ENCODE measurements around the gene ZNF787. TPM values are rescaled to one million over a fixed set of nuclear protein-coding genes. Genes with fewer than 3 reads are reported as not detected.

Gene ZNF787
- total and polyA plus RNA-seq, 2 of the 13 experiments (the other 11 are each of a cell fraction or from before 2014, with no cell fraction given): 15.1 to 42.8 TPM

DNA sequence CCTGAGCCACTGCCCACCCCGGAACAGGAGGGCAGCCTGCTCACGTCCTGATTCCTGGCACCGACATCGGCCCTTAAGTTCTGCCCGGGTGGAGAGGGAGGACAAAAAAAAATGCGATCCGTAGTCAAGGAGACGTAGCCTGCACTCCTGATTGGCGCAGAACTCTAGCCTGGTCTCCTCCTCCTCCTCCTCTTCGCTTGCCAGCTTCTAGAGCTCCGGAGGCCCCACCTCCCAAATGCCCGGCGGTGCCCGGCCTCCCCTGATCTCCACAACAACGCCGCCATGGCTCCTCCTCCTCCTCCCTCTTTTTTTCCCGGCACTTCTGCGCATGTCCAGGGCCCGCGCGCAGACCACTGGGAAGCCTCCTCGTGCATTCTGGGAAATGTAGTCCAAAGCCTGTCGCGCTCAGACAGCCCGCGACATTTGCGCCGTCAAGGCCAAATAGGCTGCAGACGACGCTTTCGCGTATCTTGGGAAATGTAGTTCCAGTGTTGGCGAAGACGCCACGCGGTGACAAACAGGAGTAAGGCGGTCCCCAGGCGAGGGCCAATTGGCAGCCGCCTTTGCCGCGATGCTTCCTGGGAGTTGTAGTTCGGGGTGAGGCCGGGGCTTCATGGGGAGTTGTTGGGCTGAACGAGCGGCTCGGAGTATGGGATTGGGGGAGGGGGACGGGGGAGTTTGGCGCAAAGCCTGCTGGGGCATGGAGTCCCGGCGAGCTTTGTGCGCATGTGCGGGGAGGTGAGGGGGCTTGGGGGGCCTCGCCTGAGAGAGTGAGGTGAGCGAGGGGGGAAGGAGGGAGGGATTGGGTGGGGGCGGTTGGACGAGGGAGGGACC is 19.7 kb upstream of the ZNF787 start, which contains the start of gene ZNF444 (continued):
- TF ChIP-seq, protein P1, sequence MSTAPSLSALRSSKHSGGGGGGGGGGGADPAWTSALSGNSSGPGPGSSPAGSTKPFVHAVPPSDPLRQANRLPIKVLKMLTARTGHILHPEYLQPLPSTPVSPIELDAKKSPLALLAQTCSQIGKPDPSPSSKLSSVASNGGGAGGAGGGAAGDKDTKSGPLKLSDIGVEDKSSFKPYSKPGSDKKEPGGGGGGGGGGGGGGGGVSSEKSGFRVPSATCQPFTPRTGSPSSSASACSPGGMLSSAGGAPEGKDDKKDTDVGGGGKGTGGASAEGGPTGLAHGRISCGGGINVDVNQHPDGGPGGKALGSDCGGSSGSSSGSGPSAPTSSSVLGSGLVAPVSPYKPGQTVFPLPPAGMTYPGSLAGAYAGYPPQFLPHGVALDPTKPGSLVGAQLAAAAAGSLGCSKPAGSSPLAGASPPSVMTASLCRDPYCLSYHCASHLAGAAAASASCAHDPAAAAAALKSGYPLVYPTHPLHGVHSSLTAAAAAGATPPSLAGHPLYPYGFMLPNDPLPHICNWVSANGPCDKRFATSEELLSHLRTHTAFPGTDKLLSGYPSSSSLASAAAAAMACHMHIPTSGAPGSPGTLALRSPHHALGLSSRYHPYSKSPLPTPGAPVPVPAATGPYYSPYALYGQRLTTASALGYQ (CRISPR knock-in tag; IDR thresholded peaks at IDR 0.05): no peak; the same call in 1 of the 2 replicates
- 0 out of 2 replicates have a peak, but pooled peaks have one; percentile 28 for TF ChIP-seq DR1 (CRISPR knock-in tag; IDR thresholded peaks at IDR 0.05)
- no peak; the same call in 1 of the 2 replicates for TF ChIP-seq ZNF572 (CRISPR knock-in tag; IDR thresholded peaks at IDR 0.05)
- TF ChIP-seq REPIN1 (CRISPR knock-in tag; IDR thresholded peaks at IDR 0.05; ENCODE audit: borderline replicate concordance, low read depth): peak; percentile 80; the same call in 1 of the 2 replicates
- no peak; the same call in 1 of the 2 replicates for TF ChIP-seq SOX5 (CRISPR knock-in tag; IDR thresholded peaks at IDR 0.05; ENCODE audit: borderline replicate concordance)
- TF ChIP-seq FOXK1 (CRISPR knock-in tag; IDR thresholded peaks at IDR 0.05; ENCODE audit: borderline replicate concordance, low read depth): peak; percentile 67
- no peak for TF ChIP-seq ZNF251 (CRISPR knock-in tag; IDR thresholded peaks at IDR 0.05)
- no peak for TF ChIP-seq MAFG (CRISPR knock-in tag; IDR thresholded peaks at IDR 0.05)
- TF ChIP-seq ZNF546 (CRISPR knock-in tag; conservative IDR thresholded peaks at IDR 0.05): no peak
- no peak for TF ChIP-seq KDM1A (CRISPR knock-in tag; IDR thresholded peaks at IDR 0.05)
- TF ChIP-seq SMAD9 (CRISPR knock-in tag; IDR thresholded peaks at IDR 0.05): no peak
- TF ChIP-seq KLF16 (CRISPR knock-in tag; IDR thresholded peaks at IDR 0.05): no peak; a peak in 1 of 4 replicates
- TF ChIP-seq, protein P2, sequence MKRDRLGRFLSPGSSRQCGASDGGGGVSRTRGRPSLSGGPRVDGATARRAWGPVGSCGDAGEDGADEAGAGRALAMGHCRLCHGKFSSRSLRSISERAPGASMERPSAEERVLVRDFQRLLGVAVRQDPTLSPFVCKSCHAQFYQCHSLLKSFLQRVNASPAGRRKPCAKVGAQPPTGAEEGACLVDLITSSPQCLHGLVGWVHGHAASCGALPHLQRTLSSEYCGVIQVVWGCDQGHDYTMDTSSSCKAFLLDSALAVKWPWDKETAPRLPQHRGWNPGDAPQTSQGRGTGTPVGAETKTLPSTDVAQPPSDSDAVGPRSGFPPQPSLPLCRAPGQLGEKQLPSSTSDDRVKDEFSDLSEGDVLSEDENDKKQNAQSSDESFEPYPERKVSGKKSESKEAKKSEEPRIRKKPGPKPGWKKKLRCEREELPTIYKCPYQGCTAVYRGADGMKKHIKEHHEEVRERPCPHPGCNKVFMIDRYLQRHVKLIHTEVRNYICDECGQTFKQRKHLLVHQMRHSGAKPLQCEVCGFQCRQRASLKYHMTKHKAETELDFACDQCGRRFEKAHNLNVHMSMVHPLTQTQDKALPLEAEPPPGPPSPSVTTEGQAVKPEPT (CRISPR knock-in tag; IDR thresholded peaks at IDR 0.05; ENCODE audit: low read depth): no peak
- no peak for TF ChIP-seq ZNF678 (CRISPR knock-in tag; IDR thresholded peaks at IDR 0.05)
- no peak for TF ChIP-seq ELF4 (CRISPR knock-in tag; IDR thresholded peaks at IDR 0.05; ENCODE audit: borderline replicate concordance)
- no peak for TF ChIP-seq ZNF563 (CRISPR knock-in tag; IDR thresholded peaks at IDR 0.05)
- TF ChIP-seq ZNF570 (CRISPR knock-in tag; IDR thresholded peaks at IDR 0.05; ENCODE audit: borderline replicate concordance): no peak
- 0 out of 2 replicates have a peak, but pooled peaks have one; percentile 36 for TF ChIP-seq FOXO1 (CRISPR knock-in tag; IDR thresholded peaks at IDR 0.05)
- no peak for TF ChIP-seq TBX3 (IDR thresholded peaks at IDR 0.05; ENCODE audit: borderline replicate concordance)
- no peak for TF ChIP-seq TP53 (CRISPR knock-in tag; conservative IDR thresholded peaks at IDR 0.05)
- TF ChIP-seq, protein P3, sequence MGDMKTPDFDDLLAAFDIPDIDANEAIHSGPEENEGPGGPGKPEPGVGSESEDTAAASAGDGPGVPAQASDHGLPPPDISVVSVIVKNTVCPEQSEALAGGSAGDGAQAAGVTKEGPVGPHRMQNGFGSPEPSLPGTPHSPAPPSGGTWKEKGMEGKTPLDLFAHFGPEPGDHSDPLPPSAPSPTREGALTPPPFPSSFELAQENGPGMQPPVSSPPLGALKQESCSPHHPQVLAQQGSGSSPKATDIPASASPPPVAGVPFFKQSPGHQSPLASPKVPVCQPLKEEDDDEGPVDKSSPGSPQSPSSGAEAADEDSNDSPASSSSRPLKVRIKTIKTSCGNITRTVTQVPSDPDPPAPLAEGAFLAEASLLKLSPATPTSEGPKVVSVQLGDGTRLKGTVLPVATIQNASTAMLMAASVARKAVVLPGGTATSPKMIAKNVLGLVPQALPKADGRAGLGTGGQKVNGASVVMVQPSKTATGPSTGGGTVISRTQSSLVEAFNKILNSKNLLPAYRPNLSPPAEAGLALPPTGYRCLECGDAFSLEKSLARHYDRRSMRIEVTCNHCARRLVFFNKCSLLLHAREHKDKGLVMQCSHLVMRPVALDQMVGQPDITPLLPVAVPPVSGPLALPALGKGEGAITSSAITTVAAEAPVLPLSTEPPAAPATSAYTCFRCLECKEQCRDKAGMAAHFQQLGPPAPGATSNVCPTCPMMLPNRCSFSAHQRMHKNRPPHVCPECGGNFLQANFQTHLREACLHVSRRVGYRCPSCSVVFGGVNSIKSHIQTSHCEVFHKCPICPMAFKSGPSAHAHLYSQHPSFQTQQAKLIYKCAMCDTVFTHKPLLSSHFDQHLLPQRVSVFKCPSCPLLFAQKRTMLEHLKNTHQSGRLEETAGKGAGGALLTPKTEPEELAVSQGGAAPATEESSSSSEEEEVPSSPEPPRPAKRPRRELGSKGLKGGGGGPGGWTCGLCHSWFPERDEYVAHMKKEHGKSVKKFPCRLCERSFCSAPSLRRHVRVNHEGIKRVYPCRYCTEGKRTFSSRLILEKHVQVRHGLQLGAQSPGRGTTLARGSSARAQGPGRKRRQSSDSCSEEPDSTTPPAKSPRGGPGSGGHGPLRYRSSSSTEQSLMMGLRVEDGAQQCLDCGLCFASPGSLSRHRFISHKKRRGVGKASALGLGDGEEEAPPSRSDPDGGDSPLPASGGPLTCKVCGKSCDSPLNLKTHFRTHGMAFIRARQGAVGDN (CRISPR knock-in tag; IDR thresholded peaks at IDR 0.05): peak; percentile 67
- TF ChIP-seq SALL2 (CRISPR knock-in tag; IDR thresholded peaks at IDR 0.05): peak; percentile 80; the same call in 1 of the 2 replicates

All from HepG2 (cell line).